Esophagus muscularis mucosa (tissue), 4 donors: ENCODE data around the gene SMIM13. TPM values are rescaled to one million over a fixed set of nuclear protein-coding genes. Genes with fewer than 3 reads are reported as not detected.
"Not testable (repeated sequence)": the region's sequence is repeated elsewhere in the genome, so short reads cannot be mapped to it uniquely, and the experiment has no call there.

Experiments used
- DNase-seq: peaks from one replicate; pipeline ENCODE4 v3.0.0-alpha.2; 2017; ENCODE audit errors: extremely low spot score
- H3K27ac ChIP-seq, 4 donors: fragments of 200-600 bp; sonication (generic); replicated peaks in 1 of 4; 1 replicate in 3 of 4; 2 replicates in 1 of 4; pipeline ENCODE4 v1.5.1; 2016 to 2019; ENCODE audit warnings: mild to moderate bottlenecking in 1 of 4
- H3K27me3 ChIP-seq, 4 donors: fragments of 200-600 bp; sonication (generic); one replicate each; pipeline versions ENCODE4 v1.5.1 to v1.6.0; 2016 to 2019
- H3K36me3 ChIP-seq, 4 donors: fragments of 200-600 bp; sonication (generic); one replicate each; pipeline ENCODE4 v1.5.1; 2016 to 2019
- H3K4me1 ChIP-seq, 4 donors: fragments of 200-600 bp; sonication (generic); one replicate each; pipeline ENCODE4 v1.5.1; 2016 to 2019
- H3K4me3 ChIP-seq, 4 donors: fragments of 200-600 bp; sonication (generic); 1 replicate in 2 of 4; 2 replicates in 2 of 4; pipeline ENCODE4 v1.5.1; 2016 to 2019; ENCODE audit warnings: mild to moderate bottlenecking in 4 of 4, moderate library complexity in 1 of 4
- H3K9me3 ChIP-seq, 4 donors: fragments of 200-600 bp; sonication (generic); 1 replicate in 3 of 4; 2 replicates in 1 of 4; pipeline ENCODE4 v1.5.1; 2016 to 2019
- EP300 ChIP-seq: sonication (generic); formaldehyde crosslinking; IDR thresholded peaks from one replicate; pipeline ENCODE4 v1.6.1; 2017; ENCODE audit warnings: antibody characterized with exemption
- POLR2A ChIP-seq: fragments of 450-650 bp; IDR thresholded peaks from one replicate; pipeline ENCODE4 v1.6.1; 2017; ENCODE audit warnings: antibody characterized with exemption, moderate library complexity, mild to moderate bottlenecking, low read depth
- POLR2AphosphoS5 ChIP-seq, 2 donors: sonication (generic); formaldehyde crosslinking; IDR thresholded peaks; one replicate each; pipeline ENCODE4 v1.6.1; 2017; ENCODE audit warnings: antibody characterized with exemption in 2 of 2
- WGBS: methylation state at CpG from one replicate; pipeline ENCODE4 v1.1.5; 2018; 5-methylcytosine and 5-hydroxymethylcytosine counted together
- intact Hi-C: fragments of 100-400 bp; cut with DNase I; formaldehyde crosslinking; loops from one replicate; pipeline ENCODE4 v1.15.1; 2023
- total RNA-seq, 4 donors: library from RNA; depleted of rRNA; stranded (reverse); fragments of >200 nt; gene quantifications; one replicate each; pipeline versions ENCODE4 v1.1.0 to v1.2.1, GENCODE V29; 2016
- TF ChIP-seq, protein P1 (sequence below), 3 experiments: fragments of 200-600 bp in 2 of 3; fragments of 450-650 bp in 1 of 3; sonication (generic) in 2 of 3; IDR thresholded peaks; one replicate each; pipeline ENCODE4 v1.5.1; 2017 to 2019; ENCODE audit warnings: antibody characterized with exemption in 3 of 3, mild to moderate bottlenecking in 2 of 3, moderate library complexity in 1 of 3

Gene SMIM13
- total RNA-seq, 4 donors from 2014 or later = 9.3 to 15.2 (median 12.0) TPM

DNA sequence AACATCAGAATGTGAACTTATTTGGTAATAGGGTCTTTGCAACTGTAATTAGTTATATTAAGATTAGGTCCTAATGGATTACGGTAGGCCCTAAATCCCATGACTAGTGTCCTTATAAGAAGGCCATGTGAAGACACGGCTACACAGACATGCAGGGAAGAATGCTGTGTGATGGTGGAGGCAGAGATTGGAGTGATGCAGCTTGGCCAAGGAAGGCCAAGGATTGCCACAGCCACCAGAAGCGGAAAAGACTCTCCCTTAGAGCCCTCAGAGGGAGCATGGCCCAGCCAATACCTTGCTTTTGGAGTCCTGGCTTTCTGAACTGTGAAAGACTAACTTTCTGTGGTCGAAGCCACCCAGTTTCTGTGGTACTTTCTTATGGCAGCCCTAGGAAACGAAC is 9.7 kb upstream of the SMIM13 start:
- no peak for TF ChIP-seq EP300
- no peak overlapping the region for H3K27ac ChIP-seq
- H3K27me3 ChIP-seq = no peaks in the 10 kb centered on the region
- no peak overlapping the region for H3K4me3 ChIP-seq
- 98% methylated on average over 5 of the region's 5 CpGs for WGBS
- H3K9me3 ChIP-seq = no peaks in the 10 kb centered on the region
- no peak for DNase-seq
- no peaks in the 10 kb centered on the region for H3K4me1 ChIP-seq
- intact Hi-C loops = no loop called here
- no peaks in the 10 kb centered on the region for H3K36me3 ChIP-seq

DNA sequence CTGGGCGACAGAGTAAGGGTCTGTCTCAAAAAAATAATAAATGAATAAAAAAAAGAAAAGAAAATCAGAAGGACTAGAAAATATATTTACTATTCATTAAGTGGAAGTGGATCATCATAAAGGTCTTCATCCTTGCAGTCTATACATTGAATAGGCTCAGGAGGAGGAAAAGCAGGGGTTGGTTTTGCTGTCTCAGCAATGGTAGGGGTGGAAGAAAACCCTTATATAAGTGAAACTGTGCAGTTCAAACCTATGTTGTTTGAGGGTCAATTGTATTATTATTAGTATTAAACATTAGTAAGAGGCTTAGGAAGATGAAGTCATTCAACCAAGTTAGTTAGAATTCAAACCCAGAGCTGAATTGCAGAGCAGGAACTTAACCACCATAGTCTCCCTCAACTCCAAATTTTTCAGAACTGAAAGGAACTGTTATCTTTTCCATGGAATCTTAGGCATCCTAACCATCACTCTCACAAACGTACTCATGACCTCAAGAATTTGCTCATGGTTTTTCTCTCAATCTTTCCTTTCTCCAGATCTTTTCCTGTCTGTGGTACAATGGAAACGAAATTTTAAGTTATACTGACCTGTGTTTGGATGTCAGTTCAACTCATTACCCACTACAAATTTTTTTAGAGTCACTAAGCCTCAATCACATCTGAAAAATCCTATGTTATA is 7.7 kb upstream of the SMIM13 start:
- TF ChIP-seq POLR2AphosphoS5 (IDR thresholded peaks at IDR 0.05) (no peak), POLR2A (no peak), EP300 (no peak)
- TF ChIP-seq, protein P1, sequence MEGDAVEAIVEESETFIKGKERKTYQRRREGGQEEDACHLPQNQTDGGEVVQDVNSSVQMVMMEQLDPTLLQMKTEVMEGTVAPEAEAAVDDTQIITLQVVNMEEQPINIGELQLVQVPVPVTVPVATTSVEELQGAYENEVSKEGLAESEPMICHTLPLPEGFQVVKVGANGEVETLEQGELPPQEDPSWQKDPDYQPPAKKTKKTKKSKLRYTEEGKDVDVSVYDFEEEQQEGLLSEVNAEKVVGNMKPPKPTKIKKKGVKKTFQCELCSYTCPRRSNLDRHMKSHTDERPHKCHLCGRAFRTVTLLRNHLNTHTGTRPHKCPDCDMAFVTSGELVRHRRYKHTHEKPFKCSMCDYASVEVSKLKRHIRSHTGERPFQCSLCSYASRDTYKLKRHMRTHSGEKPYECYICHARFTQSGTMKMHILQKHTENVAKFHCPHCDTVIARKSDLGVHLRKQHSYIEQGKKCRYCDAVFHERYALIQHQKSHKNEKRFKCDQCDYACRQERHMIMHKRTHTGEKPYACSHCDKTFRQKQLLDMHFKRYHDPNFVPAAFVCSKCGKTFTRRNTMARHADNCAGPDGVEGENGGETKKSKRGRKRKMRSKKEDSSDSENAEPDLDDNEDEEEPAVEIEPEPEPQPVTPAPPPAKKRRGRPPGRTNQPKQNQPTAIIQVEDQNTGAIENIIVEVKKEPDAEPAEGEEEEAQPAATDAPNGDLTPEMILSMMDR (IDR thresholded peaks at IDR 0.05) = no peak
- no peaks in the 10 kb centered on the region for H3K36me3 ChIP-seq

DNA sequence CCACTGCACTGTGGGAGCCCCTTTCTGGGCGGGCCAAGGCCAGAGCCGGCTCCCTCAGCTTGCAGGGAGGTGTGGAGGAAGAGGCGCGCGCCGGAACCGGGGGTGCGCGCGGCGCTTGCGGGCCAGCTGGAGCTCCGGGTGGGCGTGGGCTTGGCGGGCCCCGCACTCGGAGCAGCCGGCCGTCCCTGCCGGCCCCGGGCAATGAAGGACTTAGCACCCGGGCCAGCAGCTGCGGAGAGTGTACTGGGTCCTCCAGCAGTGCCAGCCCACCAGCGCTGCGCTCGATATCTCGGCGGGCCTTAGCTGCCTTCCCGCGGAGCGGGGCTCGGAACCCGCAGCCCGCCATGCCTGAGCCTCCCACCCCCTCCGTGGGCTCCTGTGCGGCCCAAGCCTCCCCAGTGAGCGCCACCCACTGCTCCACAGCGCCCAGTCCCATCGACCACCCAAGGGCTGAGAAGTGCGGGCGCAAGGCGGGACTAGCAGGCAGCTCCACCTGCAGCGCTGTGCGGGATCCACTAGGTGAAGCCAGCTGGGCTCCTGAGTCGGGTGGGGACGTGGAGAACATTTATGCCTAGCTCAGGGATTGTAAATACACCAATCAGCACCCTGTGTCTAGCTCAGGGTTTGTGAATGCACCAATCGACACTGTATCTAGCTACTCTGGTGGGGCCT is 6.4 kb upstream of the SMIM13 start:
- H3K4me1 ChIP-seq, H3K9me3 ChIP-seq, intact Hi-C loops, H3K27ac ChIP-seq, H3K4me3 ChIP-seq, H3K36me3 ChIP-seq, DNase-seq, H3K27me3 ChIP-seq: not testable (repeated sequence)
- 81% methylated on average over 14 of the region's 47 CpGs for WGBS

More for the DNA sequence above, 7.7 kb upstream of the SMIM13 start:
- no peaks in the 10 kb centered on the region for H3K9me3 ChIP-seq
- WGBS = 61% methylated on average over 3 of the region's 3 CpGs
- no peak overlapping the region for H3K4me3 ChIP-seq
- intact Hi-C loops = no loop called here
- no peaks in the 10 kb centered on the region for H3K4me1 ChIP-seq
- H3K27ac ChIP-seq = no peak overlapping the region
- no peak for DNase-seq
- no peaks in the 10 kb centered on the region for H3K27me3 ChIP-seq

DNA sequence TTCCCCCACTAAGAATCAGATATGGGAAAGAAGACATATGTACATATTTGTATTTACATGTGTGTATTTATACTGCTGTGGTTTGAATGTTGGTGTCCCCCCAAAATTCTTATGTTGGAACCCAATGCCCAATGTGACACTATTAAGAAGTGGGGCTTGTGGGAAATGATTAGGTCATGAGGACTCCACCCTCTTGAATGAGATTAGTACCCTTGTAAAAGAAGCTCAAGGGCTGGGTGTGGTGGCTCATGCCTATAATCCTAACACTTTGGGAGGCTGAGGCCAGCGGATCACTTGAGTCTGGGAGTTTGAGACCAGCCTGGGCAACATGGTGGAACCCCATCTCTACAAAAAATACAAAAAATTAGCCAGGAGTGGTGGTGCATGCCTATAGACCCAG is 3.9 kb upstream of the SMIM13 start:
- intact Hi-C loops = no loop called here
- no peak for DNase-seq
- H3K36me3 ChIP-seq = no peaks in the 10 kb centered on the region
- H3K27me3 ChIP-seq = no peaks in the 10 kb centered on the region
- H3K4me3 ChIP-seq = no peak overlapping the region
- H3K27ac ChIP-seq = no peak overlapping the region
- peaks cover 6 to 10% (median 10%) of the 10 kb centered on the region in 4 donors for H3K4me1 ChIP-seq
- WGBS = 100% methylated on average over 1 of the region's 1 CpG
- H3K9me3 ChIP-seq = no peaks in the 10 kb centered on the region
- TF ChIP-seq, protein P1 (IDR thresholded peaks at IDR 0.05) = no peak
- TF ChIP-seq EP300 = no peak
- TF ChIP-seq POLR2AphosphoS5 (IDR thresholded peaks at IDR 0.05) = no peak
- TF ChIP-seq POLR2A = no peak

DNA sequence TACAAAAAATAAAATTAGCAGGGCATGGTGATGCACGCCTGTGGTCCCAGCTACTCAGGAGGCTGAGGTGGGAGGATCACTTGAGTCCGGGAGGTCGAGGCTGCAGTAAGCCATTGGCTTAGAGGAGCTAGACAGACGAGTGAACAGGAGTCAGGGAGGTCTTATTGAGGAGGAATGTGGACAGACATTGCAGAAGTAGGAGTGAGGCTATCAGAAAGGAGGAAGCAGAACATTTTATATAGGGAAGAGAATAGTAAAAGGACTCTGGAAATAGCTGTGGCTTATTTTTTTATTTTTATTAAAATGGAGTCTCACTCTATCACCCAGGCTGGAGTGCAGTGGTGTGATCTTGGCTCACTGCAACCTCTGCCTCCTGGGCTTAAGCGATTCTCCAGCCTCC is 2.5 kb upstream of the SMIM13 start:
- H3K27ac ChIP-seq, H3K36me3 ChIP-seq, H3K4me3 ChIP-seq, H3K9me3 ChIP-seq, intact Hi-C loops, DNase-seq, H3K27me3 ChIP-seq: not testable (repeated sequence)
- H3K4me1 ChIP-seq = peaks cover 17 to 25% (median 24%) of the 10 kb centered on the region in 4 donors
- 86% methylated on average over 5 of the region's 5 CpGs for WGBS

DNA sequence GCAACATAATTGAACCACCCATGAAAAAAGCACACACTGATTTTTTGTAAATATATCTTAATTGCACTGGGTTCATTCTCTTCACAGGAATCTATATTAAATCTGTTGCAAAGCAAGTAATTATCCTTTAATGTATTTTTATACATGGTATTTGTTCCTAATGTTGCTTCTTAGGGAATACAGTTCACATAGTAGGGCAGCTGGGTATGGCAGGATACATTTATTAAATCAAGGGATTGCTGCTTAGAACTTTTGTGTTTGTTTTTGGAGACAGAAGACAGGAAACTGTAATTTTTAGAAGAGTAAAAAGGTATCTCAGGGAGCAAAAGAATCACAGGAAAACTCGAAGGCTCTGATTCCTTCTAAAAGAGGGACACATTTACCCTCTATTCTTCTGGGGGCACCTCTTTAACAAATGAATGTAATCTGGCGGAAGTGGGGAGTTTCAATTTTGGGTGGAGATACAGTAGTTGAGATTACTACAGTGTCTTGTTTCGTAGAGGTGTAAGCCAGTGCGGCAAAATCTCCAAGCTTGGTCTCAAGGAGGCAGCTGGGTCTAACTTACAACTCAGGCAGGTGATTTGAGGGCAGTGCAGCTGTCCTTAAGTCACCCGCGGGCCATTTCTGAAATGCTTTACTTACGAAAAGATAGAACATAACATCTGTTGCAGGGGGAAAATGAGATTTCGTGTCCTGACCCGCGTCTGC is 812 bp upstream of the SMIM13 start:
- Histone ChIP-seq H3K9me3 (no peaks in the 10 kb centered on the region), H3K27me3 (no peaks in the 10 kb centered on the region), H3K4me3 (peak overlapping the region; percentile 90 to 100 (median 98)), H3K4me1 (peaks cover 17 to 29% (median 26%) of the 10 kb centered on the region in 4 donors), H3K36me3 (peaks cover 0 to 7% (median 0%) of the 10 kb centered on the region in 4 donors), H3K27ac (peak overlapping the region; percentile 97 to 100 (median 99))
- WGBS = 4% methylated on average over 10 of the region's 10 CpGs
- TF ChIP-seq POLR2A = no peak
- TF ChIP-seq POLR2AphosphoS5 (IDR thresholded peaks at IDR 0.05) = no peak
- TF ChIP-seq, protein P1 (IDR thresholded peaks at IDR 0.05) = no peak
- no peak for TF ChIP-seq EP300
- intact Hi-C loops = no loop called here
- no peak for DNase-seq
